Activated naive CD8-positive, alpha-beta T cell treated with anti-CD3 and anti-CD28 coated beads, Interleukin-2, amount 50 U/mL, for 16 hours (primary cell): ENCODE results near the gene PET100.

ENCODE experiments used
- DNase-seq: peaks from one replicate; pipeline ENCODE4 v3.0.0-alpha.2; 2020; ENCODE audit warnings: low read depth, low spot score

Gene PET100

GRCh38 chr19:7650148-7650547 is 20.6 kb downstream of the PET100 start:
- DNase-seq, result no peak

GRCh38 chr19:7652061-7652641 is 22.6 kb downstream of the PET100 start:
- peak; percentile 68 for DNase-seq

GRCh38 chr19:7654401-7654800 is 24.8 kb downstream of the PET100 start:
- DNase-seq, result no peak

- no peak for DNase-seq
Measured at GRCh38 chr19:7655581-7655980, 26.0 kb downstream of the PET100 start.

GRCh38 chr19:7657131-7657751 is 27.6 kb downstream of the PET100 start:
- DNase-seq, result no peak

GRCh38 chr19:7658219-7658686 is 28.7 kb downstream of the PET100 start:
- DNase-seq, result peak; percentile 25

GRCh38 chr19:7661744-7662538 is 32.3 kb downstream of the PET100 start:
- DNase-seq, result no peak

- DNase-seq, result no peak
Measured at GRCh38 chr19:7662657-7663056, 33.1 kb downstream of the PET100 start.

- DNase-seq, result no peak
Measured at GRCh38 chr19:7663706-7664105, 34.1 kb downstream of the PET100 start.

- no peak for DNase-seq
Measured at GRCh38 chr19:7665076-7665475, 35.5 kb downstream of the PET100 start.

GRCh38 chr19:7668842-7669241 is 39.2 kb downstream of the PET100 start, which contains the start of gene RETN:
RETN (plus strand) TSS chr19:7669049; CDS start chr19:7669327, 278 bp downstream.
- DNase-seq, result no peak

- no peak for DNase-seq
Measured at GRCh38 chr19:7669641-7670040, 40.0 kb downstream of the PET100 start.

GRCh38 chr19:7670150-7670783 is 40.7 kb downstream of the PET100 start:
- DNase-seq, result no peak

- no peak for DNase-seq
Measured at GRCh38 chr19:7670790-7671189, 41.2 kb downstream of the PET100 start.

GRCh38 chr19:7672522-7672921 is 42.9 kb downstream of the PET100 start:
- DNase-seq, result no peak

GRCh38 chr19:7674010-7675005 is 44.7 kb downstream of the PET100 start:
- no peak for DNase-seq

GRCh38 chr19:7676376-7676775 is 46.8 kb downstream of the PET100 start:
- no peak for DNase-seq

- no peak for DNase-seq
Measured at GRCh38 chr19:7676854-7677253, 47.3 kb downstream of the PET100 start, which contains the start of gene MCEMP1. MCEMP1 (plus strand) TSS chr19:7677090; CDS start chr19:7677121, 31 bp downstream.

GRCh38 chr19:7677669-7678311 is 48.2 kb downstream of the PET100 start:
- DNase-seq, result no peak
